Measurements from ENCODE around the gene KLHL29. TPM values are rescaled to one million over a fixed set of nuclear protein-coding genes. Genes with fewer than 3 reads are reported as not detected.

The KLHL29 gene
- total and polyA plus RNA-seq, 10 of the 15 experiments (the other 5 are each of a cell fraction or from before 2014, with no cell fraction given) = 1.4 to 19.5 (median 6.1) TPM

DNA sequence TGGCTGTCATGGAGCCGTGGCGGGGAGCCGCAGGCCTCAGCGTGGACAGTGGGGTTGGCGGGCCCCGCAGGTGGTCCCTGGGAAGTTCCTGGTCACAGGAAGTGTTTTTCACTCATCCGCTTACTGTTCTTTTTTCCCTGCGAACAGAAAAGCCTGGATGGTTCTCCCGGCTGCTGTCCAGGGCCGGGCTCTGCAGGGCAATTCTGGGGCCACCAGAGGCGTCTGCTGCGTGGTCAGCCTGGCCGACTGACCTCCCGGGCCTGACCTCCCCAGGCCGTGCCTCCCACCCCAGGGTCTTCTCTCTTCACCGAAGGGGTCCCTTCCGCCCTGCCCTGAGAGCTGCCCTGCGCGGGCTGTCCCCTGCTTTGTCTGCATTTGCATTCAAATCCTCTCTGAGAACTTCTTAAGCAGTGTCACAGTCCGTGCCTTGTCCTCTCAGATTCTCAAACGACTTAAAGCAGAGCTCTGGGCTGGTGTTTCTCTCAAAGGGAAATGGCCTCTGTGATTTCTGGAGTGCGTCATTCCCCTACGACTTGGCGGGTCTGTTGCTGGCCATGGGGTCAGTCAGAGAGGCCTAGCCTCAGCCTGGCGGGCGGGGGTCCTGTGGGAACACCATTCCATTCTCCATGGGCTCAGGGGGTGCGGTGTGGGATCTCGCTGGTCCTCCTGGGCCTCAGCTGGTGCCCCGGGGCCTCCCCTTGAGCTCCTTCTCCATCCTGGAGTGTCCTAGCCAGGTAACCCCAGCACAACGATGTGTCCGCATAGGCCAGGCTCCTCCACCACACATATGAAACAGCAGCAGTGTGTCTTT is 38.3 kb downstream of the KLHL29 start:
- no TSS peak for BruUV-seq (replicated peaks)

DNA sequence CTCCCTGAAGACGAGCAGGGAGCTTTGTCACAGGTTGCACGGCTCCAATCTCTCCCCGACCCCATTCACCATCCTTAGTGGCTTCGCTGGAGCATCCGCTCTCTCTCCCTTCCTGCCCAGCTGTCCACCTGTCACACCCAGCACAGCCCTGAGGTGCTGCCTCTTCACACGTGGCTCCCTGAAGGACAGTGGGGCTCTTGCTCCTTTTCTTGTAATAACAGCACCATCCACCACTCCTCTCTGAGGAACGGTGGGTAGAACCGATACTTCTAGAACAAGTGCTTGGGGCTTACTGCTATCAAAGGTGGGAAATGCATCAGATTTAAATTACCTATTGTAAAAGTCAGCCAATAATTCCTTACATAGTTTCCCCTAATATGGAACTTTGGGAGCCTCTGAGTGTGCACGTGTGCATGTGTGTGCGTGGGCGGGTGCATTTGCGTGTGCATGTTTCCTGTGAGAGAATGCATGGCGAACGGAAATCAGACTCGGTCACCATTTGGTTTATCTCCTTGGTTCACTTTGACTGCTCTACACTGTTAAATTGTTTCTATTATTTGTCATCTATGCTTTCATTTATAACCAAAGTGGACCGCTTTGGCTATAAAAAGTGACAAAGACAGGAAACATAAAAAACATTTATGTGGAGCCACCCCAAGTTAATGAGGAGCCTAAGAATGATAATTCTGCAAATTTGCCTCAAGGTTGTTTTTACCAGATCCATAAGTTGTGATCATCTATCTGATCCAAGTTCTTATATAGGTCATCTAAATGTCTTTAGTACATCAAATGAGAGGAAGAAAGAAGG is 39.1 kb downstream of the KLHL29 start:
- ATAC-seq (no peak), DNase-seq (ENCODE audit: low read depth, low spot score) (no peak), FAIRE-seq (no peak)
- POLR2A ChIA-PET = no interaction called here
- no peaks in the 10 kb centered on the region for H3K27me3 ChIP-seq (replicated peaks in 1 of 2; ENCODE audit: control insufficient read depth in 2 of 2, insufficient read depth in 2 of 2, low read length in 1 of 2)
- CTCF ChIA-PET = interaction anchor here (1.5 kb wide), 1 partner anchor 25 kb away, joined by 3 read pairs; no protein-coding TSS in a partner anchor
- H3K4me1 ChIP-seq (ENCODE audit: control insufficient read depth, insufficient read depth, low read length) = no peaks in the 10 kb centered on the region
- BruUV-seq (replicated peaks) = no TSS peak
- no peaks in the 10 kb centered on the region for H3K79me2 ChIP-seq (ENCODE audit: control insufficient read depth, insufficient read depth, low read length)
- in situ Hi-C loops (cut with MboI) = no loop called here
- no peak overlapping the region for H3K4me3 ChIP-seq
- WGBS (ENCODE audit: insufficient coverage, insufficient replicate concordance, low lambda C conversion rate, missing lambda C conversion rate) = 39% methylated on average over 16 of the region's 16 CpGs
- RAD21 ChIA-PET (ENCODE audit: unreplicated experiment) = no interaction called here
- no peak overlapping the region for H3K9ac ChIP-seq (ENCODE audit: control insufficient read depth, insufficient read depth, low read length)
- H3K27ac ChIP-seq (ENCODE audit: control insufficient read depth, insufficient read depth) = no peak overlapping the region
- no peak for TF ChIP-seq TBL1XR1 (IDR thresholded peaks at IDR 0.05; ENCODE audit: low read depth, low read length)
- TF ChIP-seq BHLHE40 (IDR thresholded peaks at IDR 0.05; ENCODE audit: borderline replicate concordance in 1 of 2, low read depth in 2 of 2, low read length in 1 of 2) = peak in 1 of 2 experiments; percentile 15; a peak in 1 of 4 replicates
- intact Hi-C loops (cut with micrococcal nuclease; ENCODE audit: unreplicated experiment) = no loop called here
- H3K36me3 ChIP-seq (ENCODE audit: control insufficient read depth in 2 of 2, insufficient read depth in 2 of 2, low read length in 1 of 2) = no peaks in the 10 kb centered on the region; a peak in 2 of 4 replicates
- H4K20me1 ChIP-seq (ENCODE audit: control insufficient read depth, insufficient read depth) = no peaks in the 10 kb centered on the region
- H2AFZ ChIP-seq (ENCODE audit: control insufficient read depth, low read depth, low read length) = no peak overlapping the region
- SMC1A ChIA-PET (ENCODE audit: uncharacterized antibody, unreplicated experiment) = interaction anchor here (1.4 kb wide), 1 partner anchor 12 kb away, joined by 3 read pairs; no protein-coding TSS in a partner anchor
- H3K9me3 ChIP-seq (replicated peaks; ENCODE audit: control insufficient read depth, insufficient read depth, low read length) = no peaks in the 10 kb centered on the region
- H3K4me2 ChIP-seq (ENCODE audit: control insufficient read depth, insufficient read depth) = no peak overlapping the region

More for the DNA sequence above, 38.3 kb downstream of the KLHL29 start:
- in situ Hi-C loops (cut with MboI) = no loop called here
- Histone ChIP-seq H3K9ac (ENCODE audit: control insufficient read depth, insufficient read depth, low read length) (no peak overlapping the region), H3K4me2 (ENCODE audit: control insufficient read depth, insufficient read depth) (no peak overlapping the region), H3K27ac (ENCODE audit: control insufficient read depth, insufficient read depth) (no peak overlapping the region), H4K20me1 (ENCODE audit: control insufficient read depth, insufficient read depth) (no peaks in the 10 kb centered on the region), H3K79me2 (ENCODE audit: control insufficient read depth, insufficient read depth, low read length) (no peaks in the 10 kb centered on the region), H3K27me3 (replicated peaks in 1 of 2; ENCODE audit: control insufficient read depth in 2 of 2, insufficient read depth in 2 of 2, low read length in 1 of 2) (no peaks in the 10 kb centered on the region), H3K4me3 (no peak overlapping the region), H2AFZ (ENCODE audit: control insufficient read depth, low read depth, low read length) (no peak overlapping the region), H3K4me1 (ENCODE audit: control insufficient read depth, insufficient read depth, low read length) (no peaks in the 10 kb centered on the region), H3K9me3 (replicated peaks; ENCODE audit: control insufficient read depth, insufficient read depth, low read length) (no peaks in the 10 kb centered on the region), H3K36me3 (ENCODE audit: control insufficient read depth in 2 of 2, insufficient read depth in 2 of 2, low read length in 1 of 2) (no peaks in the 10 kb centered on the region; a peak in 2 of 4 replicates)
- POLR2A ChIA-PET = no interaction called here
- FAIRE-seq = no peak
- RAD21 ChIA-PET (ENCODE audit: unreplicated experiment) = no interaction called here
- intact Hi-C loops (cut with micrococcal nuclease; ENCODE audit: unreplicated experiment) = no loop called here
- CTCF ChIA-PET = interaction anchor here (1.5 kb wide), 1 partner anchor 26 kb away, joined by 3 read pairs; no protein-coding TSS in a partner anchor
- no peak for TF ChIP-seq NR2C2 (IDR thresholded peaks at IDR 0.05; ENCODE audit: borderline replicate concordance, control insufficient read depth, insufficient read length, low read depth)
- 83% methylated on average over 31 of the region's 31 CpGs for WGBS (ENCODE audit: insufficient coverage, insufficient replicate concordance, low lambda C conversion rate, missing lambda C conversion rate)
- SMC1A ChIA-PET (ENCODE audit: uncharacterized antibody, unreplicated experiment) = interaction anchor here (1.4 kb wide), 1 partner anchor 13 kb away, joined by 3 read pairs; no protein-coding TSS in a partner anchor
- no peak for DNase-seq (ENCODE audit: low read depth, low spot score)
- no peak for ATAC-seq
